Spleen (tissue), 11 donors: ENCODE measurements around the gene CHSY3. TPM values are rescaled to one million over a fixed set of nuclear protein-coding genes. Genes with fewer than 3 reads are reported as not detected.

Experiments
- DNase-seq: peaks from one replicate; pipeline ENCODE4 v3.0.0-alpha.2; 2020
- H3K27ac ChIP-seq, 8 donors: fragments of 200-600 bp; sonication (generic) in 7 of 8; 1 replicate in 4 of 8; 2 replicates in 4 of 8; pipeline versions ENCODE4 v1.5.0 to v1.8.0; 2016 to 2021; ENCODE audit warnings: inconsistent platforms in 4 of 8, mild to moderate bottlenecking in 4 of 8, moderate library complexity in 1 of 8
- H3K27me3 ChIP-seq, 7 donors: fragments of 200-600 bp; sonication (generic) in 6 of 7; replicated peaks in 1 of 7; 1 replicate in 4 of 7; 2 replicates in 3 of 7; pipeline versions ENCODE4 v1.5.0 to v1.8.0; 2016 to 2021; ENCODE audit warnings: inconsistent platforms in 3 of 7, mild to moderate bottlenecking in 1 of 7
- H3K36me3 ChIP-seq, 6 donors: fragments of 200-600 bp; sonication (generic) in 5 of 6; 1 replicate in 4 of 6; 2 replicates in 2 of 6; pipeline versions ENCODE4 v1.5.0 to v1.8.0; 2016 to 2021; ENCODE audit warnings: inconsistent platforms in 2 of 6
- H3K4me1 ChIP-seq, 6 donors: fragments of 200-600 bp; sonication (generic) in 5 of 6; 1 replicate in 3 of 6; 2 replicates in 3 of 6; pipeline versions ENCODE4 v1.5.0 to v1.8.0; 2016 to 2021; ENCODE audit warnings: inconsistent platforms in 3 of 6
- H3K4me3 ChIP-seq, 8 donors: fragments of 200-600 bp; sonication (generic) in 7 of 8; 1 replicate in 4 of 8; 2 replicates in 4 of 8; pipeline versions ENCODE4 v1.5.0 to v1.8.0; 2016 to 2021; ENCODE audit warnings: inconsistent platforms in 4 of 8, mild to moderate bottlenecking in 4 of 8, moderate library complexity in 2 of 8
- H3K9me3 ChIP-seq, 8 donors: fragments of 200-600 bp; sonication (generic) in 7 of 8; 1 replicate in 4 of 8; 2 replicates in 4 of 8; pipeline versions ENCODE4 v1.5.0 to v1.8.0; 2016 to 2021; ENCODE audit warnings: inconsistent platforms in 4 of 8
- CTCF ChIP-seq, 11 experiments: fragments of 200-600 bp in 7 of 11; fragments of 450-650 bp in 4 of 11; sonication (generic) in 4 of 11; IDR thresholded peaks in 8 of 11; conservative IDR thresholded peaks in 3 of 11; 1 replicate in 7 of 11; 2 replicates in 4 of 11; pipeline versions ENCODE4 v1.4.0 to v1.8.0; 2016 to 2021; ENCODE audit warnings: antibody characterized with exemption in 11 of 11, inconsistent platforms in 4 of 11, mild to moderate bottlenecking in 1 of 11
- POLR2A ChIP-seq, 3 donors: fragments of 450-650 bp; IDR thresholded peaks; one replicate each; pipeline ENCODE4 v1.5.1; 2017; ENCODE audit warnings: antibody characterized with exemption in 3 of 3, mild to moderate bottlenecking in 1 of 3
- POLR2AphosphoS5 ChIP-seq, 3 donors: sonication (generic); formaldehyde crosslinking; IDR thresholded peaks; one replicate each; pipeline ENCODE4 v1.5.1; 2017; ENCODE audit warnings: antibody characterized with exemption in 3 of 3
- WGBS, 5 donors: extraction: QIAGEN DNeasy Blood & Tissue Kit in 3 of 5; methylation state at CpG; one replicate each; pipeline versions ENCODE4 v1.1.5 to v1.1.7; 2013 to 2018; 5-methylcytosine and 5-hydroxymethylcytosine counted together
- intact Hi-C: fragments of 100-400 bp; cut with DNase I; formaldehyde crosslinking; loops from one replicate; pipeline ENCODE4 v1.15.0; 2023; ENCODE audit warnings: low total_unique reads
- polyA plus RNA-seq, 3 donors: library from polyadenylated mRNA; stranded (reverse); fragments of 200-250 nt; gene quantifications; one replicate each; pipeline ENCODE4 v1.2.1, GENCODE V29; 2013
- small RNA-seq, 4 donors: library from RNA; depleted of rRNA; stranded (forward); fragments of <200 nt; gene quantifications; one replicate each; pipeline ENCODE3, GENCODE V24; 2016
- total RNA-seq, 7 donors: library from RNA; depleted of rRNA in 3 of 7; stranded (reverse); fragments of >200 nt in 3 of 7; fragmentation: NEBNext Ultra II Directional in 4 of 7; extraction: Animal tissue kit (Norgen Biotek cat#: 25700) in 4 of 7; gene quantifications; one replicate each; pipeline versions ENCODE4 v1.1.0 to v1.2.1, GENCODE V29; 2016 to 2021
- donor health status: healthy with polysubstance abuse.
- donor health status: DM: no; HTN: no; CAD: no; lungs with moderate emphysema.
- donor health status: DM: no; HTN: no; CAD: no.
- donor health status: Bipolar disorder and iron deficiency.
- donor health status: healthy.
- donor health status: DM: no; HTN: no; CAD: no.
- donor health status: DM: yes; HTN: yes; CAD: no.

The CHSY3 gene
- total and polyA plus RNA-seq, 10 donors = 0.07 to 3.0 (median 1.5) TPM

GRCh38 chr5:130227699-130228098 is 323.4 kb downstream of the CHSY3 start:
- 82 to 90% (median 86%) methylated on average over 4 of the region's 4 CpGs for WGBS, 5 donors
- Histone ChIP-seq H3K9me3 (no peaks in the 10 kb centered on the region), H3K27ac (no peak overlapping the region), H3K4me1 (no peaks in the 10 kb centered on the region), H3K27me3 (no peaks in the 10 kb centered on the region), H3K4me3 (no peak overlapping the region), H3K36me3 (no peaks in the 10 kb centered on the region)
- intact Hi-C loops = no loop called here
- DNase-seq = no peak
- TF ChIP-seq CTCF (IDR thresholded peaks at IDR 0.05 in 8 of 11, conservative IDR thresholded peaks at IDR 0.05 in 3 of 11) (no peak), POLR2AphosphoS5 (IDR thresholded peaks at IDR 0.05) (no peak), POLR2A (IDR thresholded peaks at IDR 0.05) (no peak)

GRCh38 chr5:130231786-130232185 is 327.5 kb downstream of the CHSY3 start:
- no peak for DNase-seq
- intact Hi-C loops = no loop called here
- WGBS, 5 donors = 59 to 76% (median 69%) methylated on average over 1 of the region's 1 CpG
- Histone ChIP-seq H3K36me3 (no peaks in the 10 kb centered on the region), H3K4me1 (no peaks in the 10 kb centered on the region), H3K27me3 (no peaks in the 10 kb centered on the region), H3K27ac (no peak overlapping the region), H3K4me3 (no peak overlapping the region), H3K9me3 (no peaks in the 10 kb centered on the region)
- TF ChIP-seq POLR2AphosphoS5 (IDR thresholded peaks at IDR 0.05) (no peak), POLR2A (IDR thresholded peaks at IDR 0.05) (no peak), CTCF (IDR thresholded peaks at IDR 0.05 in 8 of 11, conservative IDR thresholded peaks at IDR 0.05 in 3 of 11) (no peak)

GRCh38 chr5:130234816-130235215 is 330.6 kb downstream of the CHSY3 start:
- TF ChIP-seq POLR2A (IDR thresholded peaks at IDR 0.05) = no peak
- no peak for TF ChIP-seq POLR2AphosphoS5 (IDR thresholded peaks at IDR 0.05)
- no peak for TF ChIP-seq CTCF (IDR thresholded peaks at IDR 0.05 in 8 of 11, conservative IDR thresholded peaks at IDR 0.05 in 3 of 11)
- Histone ChIP-seq H3K27ac (no peak overlapping the region), H3K27me3 (no peaks in the 10 kb centered on the region), H3K36me3 (no peaks in the 10 kb centered on the region), H3K4me1 (peaks cover 0 to 8% (median 0%) of the 10 kb centered on the region in 6 donors), H3K9me3 (no peaks in the 10 kb centered on the region), H3K4me3 (no peak overlapping the region)
- DNase-seq = no peak
- intact Hi-C loops = no loop called here
- 52 to 73% (median 64%) methylated on average over 1 of the region's 1 CpG for WGBS, 5 donors

Small RNA genes within 50 kb of the gene (small RNA-seq; reads per million reads assigned to genes)
- gene RNA5SP191 = 0.40 to 2.0 (median 0.51) reads per million in 4 donors
- 0 reads per million in 4 donors for gene RNU6ATAC10P

Other genes starting within 250 kb of the CHSY3 start
- not detected for gene MINAR2, start 156.4 kb upstream of the CHSY3 start, total RNA-seq
- not detected for gene MINAR2, start 156.4 kb upstream of the CHSY3 start, polyA plus RNA-seq